Natural killer cell (primary cell): Measurements from ENCODE around the gene ANGEL1. TPM values are rescaled to one million over a fixed set of nuclear protein-coding genes. Genes with fewer than 3 reads are reported as not detected.

Experiments
- ATAC-seq, 3 donors: fragments of 150-1000 bp in 2 of 3; fragments of 200-7000 bp in 1 of 3; cut with Tn5 transposase; 1 replicate in 1 of 3; 2 replicates in 2 of 3; pipeline ENCODE4 v1.10.0; 2021; ENCODE audit warnings: mild to moderate bottlenecking in 2 of 3, moderate library complexity in 2 of 3
- DNase-seq, 2 donors: peaks; one replicate each; pipeline versions ENCODE4 v3.0.0 to v3.0.0-alpha.2; 2013 to 2021; ENCODE audit warnings: mixed read lengths in 1 of 2
- H3K27ac ChIP-seq: one replicate; pipeline ENCODE4 v1.5.1; 2013; ENCODE audit warnings: mild to moderate bottlenecking, low read length
- H3K27me3 ChIP-seq: one replicate; pipeline ENCODE4 v1.6.1; 2013; ENCODE audit warnings: low read length; ENCODE audit not compliant: control insufficient read depth, insufficient read depth
- H3K36me3 ChIP-seq: one replicate; pipeline ENCODE4 v1.6.1; 2013; ENCODE audit warnings: low read length; ENCODE audit not compliant: control insufficient read depth, insufficient read depth
- H3K4me1 ChIP-seq: one replicate; pipeline ENCODE4 v1.6.1; 2013; ENCODE audit warnings: low read length; ENCODE audit not compliant: control insufficient read depth, insufficient read depth
- H3K4me3 ChIP-seq: one replicate; pipeline ENCODE4 v1.5.1; 2013; ENCODE audit warnings: low read length
- H3K9me3 ChIP-seq: one replicate; pipeline ENCODE4 v1.6.1; 2013; ENCODE audit warnings: low read length; ENCODE audit not compliant: control insufficient read depth, insufficient read depth
- H3K27ac Mint-ChIP-seq, 2 donors: one replicate each; pipeline ENCODE4 v1.8.0; 2022; ENCODE audit warnings: mild to moderate bottlenecking in 2 of 2, mixed read lengths in 2 of 2, moderate library complexity in 1 of 2
- H3K27me3 Mint-ChIP-seq, 2 donors: one replicate each; pipeline ENCODE4 v1.8.0; 2022; ENCODE audit warnings: low read depth in 2 of 2, mixed read lengths in 2 of 2
- H3K36me3 Mint-ChIP-seq: one replicate; pipeline ENCODE4 v1.8.0; 2022; ENCODE audit warnings: mixed read lengths
- H3K4me1 Mint-ChIP-seq, 2 donors: one replicate each; pipeline ENCODE4 v1.8.0; 2022; ENCODE audit warnings: mixed read lengths in 2 of 2
- H3K4me3 Mint-ChIP-seq: one replicate; pipeline ENCODE4 v1.8.0; 2022; ENCODE audit warnings: mild to moderate bottlenecking, moderate library complexity, mixed read lengths
- H3K9me3 Mint-ChIP-seq, 2 donors: one replicate each; pipeline ENCODE4 v1.8.0; 2022; ENCODE audit warnings: mixed read lengths in 2 of 2
- WGBS: methylation state at CpG from one replicate; pipeline ENCODE4 v1.1.7; 2013; ENCODE audit warnings: missing lambda C conversion rate; ENCODE audit not compliant: insufficient coverage; 5-methylcytosine and 5-hydroxymethylcytosine counted together
- intact Hi-C: fragments of 100-400 bp; cut with micrococcal nuclease; formaldehyde crosslinking; loops from one replicate; pipeline ENCODE4 v1.14.2; 2022
- total RNA-seq, 4 donors: library from RNA; stranded (reverse); fragments of 120-200 nt in 1 of 4; gene quantifications; one replicate each; pipeline versions ENCODE4 v1.2.3 to v1.2.4, GENCODE V29; 2013 to 2022
- TF ChIP-seq, protein P1 (sequence below): fragments of 200-600 bp; IDR thresholded peaks from one replicate; pipeline ENCODE4 v1.8.0; 2022; ENCODE audit warnings: antibody characterized with exemption

ANGEL1 gene
- total RNA-seq, 3 donors from 2014 or later (not counting 1 experiment from before 2014, with no cell fraction given) = 12.2 to 20.2 (median 17.2) TPM

DNA sequence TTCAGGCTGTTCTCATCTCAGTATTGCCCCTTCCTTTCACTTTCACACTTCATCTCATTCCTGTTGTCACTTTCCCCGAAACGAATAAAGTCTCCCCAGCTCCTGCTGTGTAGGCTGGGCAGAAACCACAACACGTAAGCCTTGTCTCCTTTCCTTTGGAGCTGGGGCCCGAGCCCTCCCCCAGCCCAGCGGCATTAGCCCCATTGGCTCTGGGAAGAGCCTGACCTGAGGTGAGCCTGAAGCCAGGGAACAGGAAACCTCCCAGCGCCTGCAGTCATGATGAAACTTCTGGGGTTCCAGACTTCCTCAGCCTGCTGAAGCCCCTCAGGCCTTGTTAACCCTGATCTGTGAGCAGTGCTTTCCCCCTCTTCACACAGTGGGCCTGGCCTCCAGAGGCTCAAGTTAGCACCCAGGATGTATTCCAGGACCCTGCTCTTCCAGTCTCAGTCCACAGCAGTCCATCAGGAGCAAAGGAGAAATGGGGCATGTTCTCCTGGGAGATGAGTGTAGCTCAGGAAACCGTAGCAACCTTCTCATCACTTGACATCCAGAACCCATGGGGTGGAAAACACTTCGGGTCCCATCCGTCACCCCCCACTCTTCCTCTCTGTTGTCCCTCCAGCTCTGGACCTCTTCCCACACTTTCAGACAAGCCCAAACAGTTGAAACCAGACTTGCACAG lies 29.7 kb downstream of the ANGEL1 start:
- H3K36me3 Mint-ChIP-seq = no peaks in the 10 kb centered on the region
- 41% methylated on average over 9 of the region's 9 CpGs for WGBS
- H3K9me3 Mint-ChIP-seq = no peaks in the 10 kb centered on the region
- ATAC-seq (no peak), DNase-seq (no peak)
- Histone ChIP-seq H3K27ac (no peak overlapping the region), H3K27me3 (no peaks in the 10 kb centered on the region), H3K9me3 (no peaks in the 10 kb centered on the region), H3K4me1 (peaks cover 10% of the 10 kb centered on the region), H3K36me3 (peaks cover 32% of the 10 kb centered on the region), H3K4me3 (no peak overlapping the region)
- H3K4me3 Mint-ChIP-seq = no peak overlapping the region
- H3K27ac Mint-ChIP-seq = peak overlapping the region; percentile 60 to 64
- TF ChIP-seq, protein P1, sequence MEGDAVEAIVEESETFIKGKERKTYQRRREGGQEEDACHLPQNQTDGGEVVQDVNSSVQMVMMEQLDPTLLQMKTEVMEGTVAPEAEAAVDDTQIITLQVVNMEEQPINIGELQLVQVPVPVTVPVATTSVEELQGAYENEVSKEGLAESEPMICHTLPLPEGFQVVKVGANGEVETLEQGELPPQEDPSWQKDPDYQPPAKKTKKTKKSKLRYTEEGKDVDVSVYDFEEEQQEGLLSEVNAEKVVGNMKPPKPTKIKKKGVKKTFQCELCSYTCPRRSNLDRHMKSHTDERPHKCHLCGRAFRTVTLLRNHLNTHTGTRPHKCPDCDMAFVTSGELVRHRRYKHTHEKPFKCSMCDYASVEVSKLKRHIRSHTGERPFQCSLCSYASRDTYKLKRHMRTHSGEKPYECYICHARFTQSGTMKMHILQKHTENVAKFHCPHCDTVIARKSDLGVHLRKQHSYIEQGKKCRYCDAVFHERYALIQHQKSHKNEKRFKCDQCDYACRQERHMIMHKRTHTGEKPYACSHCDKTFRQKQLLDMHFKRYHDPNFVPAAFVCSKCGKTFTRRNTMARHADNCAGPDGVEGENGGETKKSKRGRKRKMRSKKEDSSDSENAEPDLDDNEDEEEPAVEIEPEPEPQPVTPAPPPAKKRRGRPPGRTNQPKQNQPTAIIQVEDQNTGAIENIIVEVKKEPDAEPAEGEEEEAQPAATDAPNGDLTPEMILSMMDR = no peak
- intact Hi-C loops = no loop called here
- no peaks in the 10 kb centered on the region for H3K27me3 Mint-ChIP-seq
- peaks cover 10 to 16% of the 10 kb centered on the region in 2 donors for H3K4me1 Mint-ChIP-seq

DNA sequence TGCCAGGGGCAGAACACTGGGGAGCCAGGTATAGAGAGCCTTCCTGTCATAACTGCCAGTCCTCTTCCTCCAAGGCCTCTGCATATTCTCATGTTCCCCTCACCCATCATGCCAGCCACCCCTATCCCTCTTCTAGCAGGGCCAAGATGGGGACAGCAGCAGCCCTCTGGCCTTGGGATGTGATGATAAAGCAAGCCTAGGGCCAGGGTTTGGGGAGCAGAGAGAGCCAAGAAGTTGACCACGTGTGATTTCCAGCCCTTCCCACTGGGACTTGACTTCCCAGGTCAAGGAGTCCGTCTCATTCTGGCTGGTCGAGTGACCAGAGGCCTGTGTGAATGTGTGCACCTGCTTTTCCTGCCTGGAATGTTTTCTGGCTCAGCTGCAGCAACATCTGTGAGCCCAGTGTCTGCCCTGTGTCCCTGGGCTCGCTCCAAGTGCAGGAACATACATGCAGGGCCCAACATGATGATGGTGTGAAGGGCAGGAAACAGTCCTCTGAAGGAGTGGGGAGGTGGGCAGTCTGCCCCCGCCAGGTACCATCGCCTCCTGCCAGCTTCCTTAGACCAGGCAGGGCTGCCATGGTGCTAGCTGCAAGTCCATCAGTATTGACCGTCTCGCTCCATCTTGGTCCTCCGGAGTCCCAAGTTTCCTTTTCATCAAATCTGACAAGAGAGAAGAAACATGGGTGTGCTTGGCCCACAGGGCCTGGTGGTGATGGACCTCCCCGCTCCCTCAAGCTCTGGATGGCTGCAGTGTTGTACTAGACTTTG lies 30.4 kb downstream of the ANGEL1 start:
- H3K27ac Mint-ChIP-seq = peak overlapping the region; percentile 60 to 64
- no peak for ATAC-seq
- Histone ChIP-seq H3K4me3 (no peak overlapping the region), H3K27ac (no peak overlapping the region), H3K27me3 (no peaks in the 10 kb centered on the region), H3K9me3 (no peaks in the 10 kb centered on the region), H3K4me1 (peaks cover 10% of the 10 kb centered on the region), H3K36me3 (peaks cover 29% of the 10 kb centered on the region)
- intact Hi-C loops = no loop called here
- DNase-seq = no peak
- H3K9me3 Mint-ChIP-seq = no peaks in the 10 kb centered on the region
- TF ChIP-seq, protein P1 = no peak
- WGBS = 85% methylated on average over 10 of the region's 10 CpGs
- H3K4me1 Mint-ChIP-seq = peaks cover 10 to 16% of the 10 kb centered on the region in 2 donors
- no peak overlapping the region for H3K4me3 Mint-ChIP-seq
- no peaks in the 10 kb centered on the region for H3K27me3 Mint-ChIP-seq
- no peaks in the 10 kb centered on the region for H3K36me3 Mint-ChIP-seq

DNA sequence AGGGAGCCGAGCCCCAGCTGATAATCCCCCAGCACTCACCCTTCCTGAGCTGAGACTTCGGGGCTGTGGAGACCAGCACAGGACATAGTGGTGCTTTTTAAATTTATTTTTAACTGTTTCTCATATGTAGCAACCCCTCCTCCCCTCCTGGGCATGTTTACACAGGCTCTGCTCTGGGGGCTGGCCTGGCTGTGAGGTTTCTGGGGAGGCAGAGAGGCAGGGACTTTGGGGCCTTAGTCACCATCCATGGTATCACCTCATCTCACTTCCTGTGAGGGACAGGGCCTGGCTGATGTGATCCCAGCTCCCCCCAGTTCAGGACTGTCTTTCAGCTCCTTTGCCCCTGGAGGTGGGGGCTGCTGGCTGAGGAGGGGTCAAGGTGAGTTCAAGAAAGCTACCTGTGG lies 31.0 kb downstream of the ANGEL1 start:
- H3K36me3 ChIP-seq = peaks cover 22% of the 10 kb centered on the region
- no peak overlapping the region for H3K27ac Mint-ChIP-seq
- H3K27me3 ChIP-seq = no peaks in the 10 kb centered on the region
- peaks cover 10 to 16% of the 10 kb centered on the region in 2 donors for H3K4me1 Mint-ChIP-seq
- 100% methylated on average over 1 of the region's 2 CpGs for WGBS
- intact Hi-C loops = no loop called here
- no peak overlapping the region for H3K4me3 ChIP-seq
- no peaks in the 10 kb centered on the region for H3K27me3 Mint-ChIP-seq
- no peaks in the 10 kb centered on the region for H3K36me3 Mint-ChIP-seq
- H3K9me3 ChIP-seq = no peaks in the 10 kb centered on the region
- H3K27ac ChIP-seq = no peak overlapping the region
- H3K4me1 ChIP-seq = peaks cover 12% of the 10 kb centered on the region
- ATAC-seq (no peak), DNase-seq (no peak)
- TF ChIP-seq, protein P1 = no peak
- H3K9me3 Mint-ChIP-seq = no peaks in the 10 kb centered on the region
- no peak overlapping the region for H3K4me3 Mint-ChIP-seq
